ENCODE data around the gene GINS3. TPM values are rescaled to one million over a fixed set of nuclear protein-coding genes. Genes with fewer than 3 reads are reported as not detected.
"Not testable (repeated sequence)": the region's sequence is repeated elsewhere in the genome, so short reads cannot be mapped to it uniquely, and the experiment has no call there.

GINS3 gene
- total and polyA plus RNA-seq, 4 donors, result 0.76 to 5.9 (median 1.2) TPM

DNA sequence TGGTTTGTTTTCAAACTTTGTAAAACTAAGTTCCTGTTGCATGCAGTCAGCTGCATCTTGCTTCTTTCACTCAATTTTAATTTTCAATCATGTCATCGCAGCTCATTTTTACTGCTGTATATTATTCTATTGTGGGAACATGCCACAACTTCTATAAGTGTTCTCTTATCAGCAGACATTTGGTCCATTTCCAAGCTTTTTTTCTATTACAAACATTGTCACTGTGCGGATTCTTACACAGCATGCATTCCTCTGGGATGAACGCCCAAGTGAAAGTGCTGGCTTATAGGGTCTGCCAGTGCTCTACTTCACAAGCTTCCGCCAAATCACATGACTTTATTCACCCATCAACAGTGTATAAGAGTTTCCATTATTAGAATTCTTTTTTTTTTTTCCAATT lies 22.7 kb downstream of the GINS3 start:
- H3K27ac ChIP-seq (ENCODE audit: low read depth in 1 of 2, low read length in 2 of 2), result no peak overlapping the region

DNA sequence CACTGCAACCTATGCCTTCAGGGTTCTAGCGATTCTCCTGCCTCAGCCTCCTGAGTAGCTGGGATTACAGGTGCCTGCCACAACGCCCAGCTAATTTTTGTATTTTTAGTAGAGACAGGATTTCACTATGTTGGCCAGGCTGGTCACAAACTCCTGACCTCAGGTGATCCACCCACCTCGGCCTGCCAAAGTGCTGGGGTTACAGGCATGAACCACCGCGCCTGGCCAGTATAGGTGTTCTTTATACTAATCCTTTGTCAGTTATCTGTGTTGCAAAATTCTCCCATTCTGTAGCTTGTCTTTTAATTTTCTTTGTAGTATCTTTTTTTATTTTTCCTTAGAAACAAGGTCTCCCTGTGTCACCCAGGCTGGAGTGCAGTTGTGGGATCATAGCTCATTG lies 23.7 kb downstream of the GINS3 start:
- H3K9me3 ChIP-seq (ENCODE audit: control insufficient read depth in 4 of 4, low read length in 3 of 4); H3K4me3 ChIP-seq (ENCODE audit: low read depth in 1 of 3, low read length in 3 of 3); H3K36me3 ChIP-seq (ENCODE audit: control insufficient read depth in 4 of 4, insufficient read depth in 3 of 4, low read depth in 1 of 4, low read length in 3 of 4); H3K4me1 ChIP-seq (ENCODE audit: control insufficient read depth in 4 of 4, insufficient read depth in 4 of 4, low read length in 3 of 4); H3K27me3 ChIP-seq (ENCODE audit: control insufficient read depth in 4 of 4, insufficient read depth in 4 of 4, low read length in 3 of 4); H3K27ac ChIP-seq (ENCODE audit: low read depth in 1 of 2, low read length in 2 of 2); H3K9ac ChIP-seq (ENCODE audit: low read depth in 1 of 2, low read length in 2 of 2); DNase-seq (ENCODE audit: low spot score): not testable (repeated sequence)
- 83% methylated on average over 5 of the region's 5 CpGs for whole genome bisulfite sequencing

More for the DNA sequence above, 22.7 kb downstream of the GINS3 start:
- H3K9ac ChIP-seq (ENCODE audit: low read depth in 1 of 2, low read length in 2 of 2), result no peak overlapping the region
- H3K27me3 ChIP-seq (ENCODE audit: control insufficient read depth in 4 of 4, insufficient read depth in 4 of 4, low read length in 3 of 4), result no peaks in the 10 kb centered on the region
- no peak overlapping the region for H3K4me3 ChIP-seq (ENCODE audit: low read depth in 1 of 3, low read length in 3 of 3)
- 82% methylated on average over 4 of the region's 4 CpGs for WGBS
- no peaks in the 10 kb centered on the region for H3K4me1 ChIP-seq (ENCODE audit: control insufficient read depth in 4 of 4, insufficient read depth in 4 of 4, low read length in 3 of 4)
- H3K9me3 ChIP-seq (ENCODE audit: control insufficient read depth in 4 of 4, low read length in 3 of 4), result no peaks in the 10 kb centered on the region
- H3K36me3 ChIP-seq (ENCODE audit: control insufficient read depth in 4 of 4, insufficient read depth in 3 of 4, low read depth in 1 of 4, low read length in 3 of 4), result no peaks in the 10 kb centered on the region
- no peak for DNase-seq (ENCODE audit: low spot score)
- TF ChIP-seq, protein P1, sequence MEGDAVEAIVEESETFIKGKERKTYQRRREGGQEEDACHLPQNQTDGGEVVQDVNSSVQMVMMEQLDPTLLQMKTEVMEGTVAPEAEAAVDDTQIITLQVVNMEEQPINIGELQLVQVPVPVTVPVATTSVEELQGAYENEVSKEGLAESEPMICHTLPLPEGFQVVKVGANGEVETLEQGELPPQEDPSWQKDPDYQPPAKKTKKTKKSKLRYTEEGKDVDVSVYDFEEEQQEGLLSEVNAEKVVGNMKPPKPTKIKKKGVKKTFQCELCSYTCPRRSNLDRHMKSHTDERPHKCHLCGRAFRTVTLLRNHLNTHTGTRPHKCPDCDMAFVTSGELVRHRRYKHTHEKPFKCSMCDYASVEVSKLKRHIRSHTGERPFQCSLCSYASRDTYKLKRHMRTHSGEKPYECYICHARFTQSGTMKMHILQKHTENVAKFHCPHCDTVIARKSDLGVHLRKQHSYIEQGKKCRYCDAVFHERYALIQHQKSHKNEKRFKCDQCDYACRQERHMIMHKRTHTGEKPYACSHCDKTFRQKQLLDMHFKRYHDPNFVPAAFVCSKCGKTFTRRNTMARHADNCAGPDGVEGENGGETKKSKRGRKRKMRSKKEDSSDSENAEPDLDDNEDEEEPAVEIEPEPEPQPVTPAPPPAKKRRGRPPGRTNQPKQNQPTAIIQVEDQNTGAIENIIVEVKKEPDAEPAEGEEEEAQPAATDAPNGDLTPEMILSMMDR (IDR thresholded peaks at IDR 0.05; ENCODE audit: low read depth, low read length, missing input control), result no peak
- TF ChIP-seq TAF1 (conservative IDR thresholded peaks at IDR 0.05), result no peak
- no peak for TF ChIP-seq RXRA (IDR thresholded peaks at IDR 0.05)
- TF ChIP-seq HNF4G (IDR thresholded peaks at IDR 0.05), result no peak

DNA sequence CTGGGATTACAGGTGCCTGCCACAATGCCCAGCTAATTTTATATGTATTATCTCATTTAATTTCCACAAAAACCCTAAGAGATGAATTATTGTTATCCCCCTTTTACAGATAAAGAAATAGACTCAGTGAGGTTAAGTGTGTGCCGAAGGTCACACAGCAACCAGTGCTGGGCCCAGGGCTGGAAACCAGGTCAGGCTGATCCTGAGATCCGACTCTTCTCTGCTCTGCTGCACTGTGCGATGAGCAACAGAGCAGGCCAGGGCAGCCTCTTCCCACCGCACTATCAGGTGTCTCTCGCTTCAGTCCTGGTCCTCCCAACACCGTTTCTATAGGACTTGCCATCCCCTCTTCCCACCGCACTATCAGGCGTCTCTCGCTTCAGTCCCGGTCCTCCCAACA lies 24.8 kb downstream of the GINS3 start:
- no peak overlapping the region for H3K9ac ChIP-seq (ENCODE audit: low read depth in 1 of 2, low read length in 2 of 2)
- no peaks in the 10 kb centered on the region for H3K36me3 ChIP-seq (ENCODE audit: control insufficient read depth in 4 of 4, insufficient read depth in 3 of 4, low read depth in 1 of 4, low read length in 3 of 4)
- H3K27me3 ChIP-seq (ENCODE audit: control insufficient read depth in 4 of 4, insufficient read depth in 4 of 4, low read length in 3 of 4), result no peaks in the 10 kb centered on the region
- 92% methylated on average over 10 of the region's 10 CpGs for WGBS
- DNase-seq (ENCODE audit: low spot score), result no peak
- peaks cover 0 to 3% (median 0%) of the 10 kb centered on the region in 4 donors for H3K4me1 ChIP-seq (ENCODE audit: control insufficient read depth in 4 of 4, insufficient read depth in 4 of 4, low read length in 3 of 4)
- H3K27ac ChIP-seq (ENCODE audit: low read depth in 1 of 2, low read length in 2 of 2), result no peak overlapping the region
- no peak for TF ChIP-seq YY1 (IDR thresholded peaks at IDR 0.05)
- no peak for TF ChIP-seq RAD21 (IDR thresholded peaks at IDR 0.05)
- no peak for TF ChIP-seq JUND (IDR thresholded peaks at IDR 0.05)
- no peak for TF ChIP-seq FOXA2 (IDR thresholded peaks at IDR 0.05)
- TF ChIP-seq, protein P2, sequence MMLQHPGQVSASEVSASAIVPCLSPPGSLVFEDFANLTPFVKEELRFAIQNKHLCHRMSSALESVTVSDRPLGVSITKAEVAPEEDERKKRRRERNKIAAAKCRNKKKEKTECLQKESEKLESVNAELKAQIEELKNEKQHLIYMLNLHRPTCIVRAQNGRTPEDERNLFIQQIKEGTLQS (IDR thresholded peaks at IDR 0.05), result no peak
- TF ChIP-seq, protein P1 (IDR thresholded peaks at IDR 0.05; ENCODE audit: low read depth, low read length, missing input control), result no peak
- TF ChIP-seq, protein P3, sequence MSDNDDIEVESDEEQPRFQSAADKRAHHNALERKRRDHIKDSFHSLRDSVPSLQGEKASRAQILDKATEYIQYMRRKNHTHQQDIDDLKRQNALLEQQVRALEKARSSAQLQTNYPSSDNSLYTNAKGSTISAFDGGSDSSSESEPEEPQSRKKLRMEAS (IDR thresholded peaks at IDR 0.05), result no peak
- TF ChIP-seq, protein P4, sequence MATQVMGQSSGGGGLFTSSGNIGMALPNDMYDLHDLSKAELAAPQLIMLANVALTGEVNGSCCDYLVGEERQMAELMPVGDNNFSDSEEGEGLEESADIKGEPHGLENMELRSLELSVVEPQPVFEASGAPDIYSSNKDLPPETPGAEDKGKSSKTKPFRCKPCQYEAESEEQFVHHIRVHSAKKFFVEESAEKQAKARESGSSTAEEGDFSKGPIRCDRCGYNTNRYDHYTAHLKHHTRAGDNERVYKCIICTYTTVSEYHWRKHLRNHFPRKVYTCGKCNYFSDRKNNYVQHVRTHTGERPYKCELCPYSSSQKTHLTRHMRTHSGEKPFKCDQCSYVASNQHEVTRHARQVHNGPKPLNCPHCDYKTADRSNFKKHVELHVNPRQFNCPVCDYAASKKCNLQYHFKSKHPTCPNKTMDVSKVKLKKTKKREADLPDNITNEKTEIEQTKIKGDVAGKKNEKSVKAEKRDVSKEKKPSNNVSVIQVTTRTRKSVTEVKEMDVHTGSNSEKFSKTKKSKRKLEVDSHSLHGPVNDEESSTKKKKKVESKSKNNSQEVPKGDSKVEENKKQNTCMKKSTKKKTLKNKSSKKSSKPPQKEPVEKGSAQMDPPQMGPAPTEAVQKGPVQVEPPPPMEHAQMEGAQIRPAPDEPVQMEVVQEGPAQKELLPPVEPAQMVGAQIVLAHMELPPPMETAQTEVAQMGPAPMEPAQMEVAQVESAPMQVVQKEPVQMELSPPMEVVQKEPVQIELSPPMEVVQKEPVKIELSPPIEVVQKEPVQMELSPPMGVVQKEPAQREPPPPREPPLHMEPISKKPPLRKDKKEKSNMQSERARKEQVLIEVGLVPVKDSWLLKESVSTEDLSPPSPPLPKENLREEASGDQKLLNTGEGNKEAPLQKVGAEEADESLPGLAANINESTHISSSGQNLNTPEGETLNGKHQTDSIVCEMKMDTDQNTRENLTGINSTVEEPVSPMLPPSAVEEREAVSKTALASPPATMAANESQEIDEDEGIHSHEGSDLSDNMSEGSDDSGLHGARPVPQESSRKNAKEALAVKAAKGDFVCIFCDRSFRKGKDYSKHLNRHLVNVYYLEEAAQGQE (IDR thresholded peaks at IDR 0.05), result no peak
- TF ChIP-seq FOXA1 (IDR thresholded peaks at IDR 0.05), result no peak
- TF ChIP-seq, protein P5, sequence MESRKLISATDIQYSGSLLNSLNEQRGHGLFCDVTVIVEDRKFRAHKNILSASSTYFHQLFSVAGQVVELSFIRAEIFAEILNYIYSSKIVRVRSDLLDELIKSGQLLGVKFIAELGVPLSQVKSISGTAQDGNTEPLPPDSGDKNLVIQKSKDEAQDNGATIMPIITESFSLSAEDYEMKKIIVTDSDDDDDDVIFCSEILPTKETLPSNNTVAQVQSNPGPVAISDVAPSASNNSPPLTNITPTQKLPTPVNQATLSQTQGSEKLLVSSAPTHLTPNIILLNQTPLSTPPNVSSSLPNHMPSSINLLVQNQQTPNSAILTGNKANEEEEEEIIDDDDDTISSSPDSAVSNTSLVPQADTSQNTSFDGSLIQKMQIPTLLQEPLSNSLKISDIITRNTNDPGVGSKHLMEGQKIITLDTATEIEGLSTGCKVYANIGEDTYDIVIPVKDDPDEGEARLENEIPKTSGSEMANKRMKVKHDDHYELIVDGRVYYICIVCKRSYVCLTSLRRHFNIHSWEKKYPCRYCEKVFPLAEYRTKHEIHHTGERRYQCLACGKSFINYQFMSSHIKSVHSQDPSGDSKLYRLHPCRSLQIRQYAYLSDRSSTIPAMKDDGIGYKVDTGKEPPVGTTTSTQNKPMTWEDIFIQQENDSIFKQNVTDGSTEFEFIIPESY (IDR thresholded peaks at IDR 0.05), result no peak
- no peaks in the 10 kb centered on the region for H3K9me3 ChIP-seq (ENCODE audit: control insufficient read depth in 4 of 4, low read length in 3 of 4)
- no peak overlapping the region for H3K4me3 ChIP-seq (ENCODE audit: low read depth in 1 of 3, low read length in 3 of 3)
